Caco-2 (cell line): ENCODE measurements around the gene GRM7. TPM values are rescaled to one million over a fixed set of nuclear protein-coding genes. Genes with fewer than 3 reads are reported as not detected.

Source experiments
- BruUV-seq: library from RNA; stranded (reverse); fragments of 400-500 nt; replicated peaks from 2 replicates; lab custom pipeline; 2021; lab: Mats Ljungman, UMichigan
- CTCF ChIA-PET: fragments of 300-600 bp; sonication (Branson Sonifier 250); formaldehyde crosslinking; loops from one replicate; lab custom pipeline; 2022; ENCODE audit warnings: antibody characterized with exemption; lab: Charles Lee
- POLR2A ChIA-PET: fragments of 300-600 bp; sonication (Branson Sonifier 250); formaldehyde crosslinking; loops from one replicate; lab custom pipeline; 2022; ENCODE audit warnings: antibody characterized with exemption; lab: Charles Lee
- DNase-seq, 2 experiments: peaks; one replicate each; pipeline versions ENCODE4 v3.0.0 to v3.0.0-alpha.2; 2020 to 2022
- H3K27me3 ChIP-seq: replicated peaks from 2 replicates; pipeline ENCODE4 v1.6.0; 2011; ENCODE audit warnings: low read length; ENCODE audit not compliant: control insufficient read depth, insufficient read depth
- H3K36me3 ChIP-seq: 2 replicates; pipeline ENCODE4 v1.5.1; 2011; ENCODE audit warnings: low read length; ENCODE audit not compliant: control insufficient read depth, insufficient read depth
- H3K4me1 ChIP-seq: fragments of 250-450 bp; sonication (Bioruptor Pico); 2 replicates; pipeline ENCODE4 v1.5.1; 2020; ENCODE audit warnings: mild to moderate bottlenecking
- H3K4me3 ChIP-seq: 2 replicates; pipeline ENCODE4 v1.5.1; 2011; ENCODE audit warnings: low read depth, mild to moderate bottlenecking, control low read depth, low read length
- H3K9me3 ChIP-seq: fragments of 250-450 bp; sonication (Bioruptor Pico); 2 replicates; pipeline ENCODE4 v1.5.1; 2020; ENCODE audit warnings: mild to moderate bottlenecking, moderate library complexity
- H3K27ac Mint-ChIP-seq: one replicate; pipeline ENCODE4 v1.8.0; 2022; ENCODE audit warnings: mixed read lengths; ENCODE audit not compliant: unreplicated experiment
- H3K27me3 Mint-ChIP-seq: one replicate; pipeline ENCODE4 v1.8.0; 2022; ENCODE audit warnings: mixed read lengths; ENCODE audit not compliant: insufficient read depth, unreplicated experiment
- H3K36me3 Mint-ChIP-seq: one replicate; pipeline ENCODE4 v1.8.0; 2022; ENCODE audit warnings: mild to moderate bottlenecking, mixed read lengths; ENCODE audit not compliant: insufficient read depth, unreplicated experiment
- H3K4me1 Mint-ChIP-seq: one replicate; pipeline ENCODE4 v1.8.0; 2022; ENCODE audit warnings: low read depth, mixed read lengths; ENCODE audit not compliant: unreplicated experiment
- H3K4me3 Mint-ChIP-seq: one replicate; pipeline ENCODE4 v1.8.0; 2022; ENCODE audit warnings: mild to moderate bottlenecking, moderate library complexity, mixed read lengths; ENCODE audit not compliant: unreplicated experiment
- H3K9me3 Mint-ChIP-seq: one replicate; pipeline ENCODE4 v1.8.0; 2022; ENCODE audit warnings: mixed read lengths; ENCODE audit not compliant: unreplicated experiment
- CTCF ChIP-seq, 2 experiments: fragments of 200-600 bp in 1 of 2; IDR thresholded peaks; 1 replicate in 1 of 2; 2 replicates in 1 of 2; pipeline versions ENCODE4 v1.5.1 to v1.8.0; 2011 to 2022; ENCODE audit warnings: antibody characterized with exemption in 1 of 2, control low read depth in 1 of 2, inconsistent platforms in 1 of 2, low read depth in 1 of 2, low read length in 1 of 2, mild to moderate bottlenecking in 1 of 2, moderate library complexity in 1 of 2; ENCODE audit not compliant: insufficient read depth in 1 of 2, severe bottlenecking in 1 of 2, unreplicated experiment in 1 of 2
- intact Hi-C: fragments of 100-400 bp; cut with micrococcal nuclease; formaldehyde crosslinking; loops from one replicate; pipeline ENCODE4 v1.10.0; 2022; ENCODE audit not compliant: unreplicated experiment
- total RNA-seq: library from RNA; stranded (reverse); gene quantifications from 2 replicates; pipeline ENCODE4 v1.2.3, GENCODE V29; 2022

Gene GRM7
- total RNA-seq, 1 experiment from 2014 or later, result not detected

GRCh38 chr3:7728566-7729519 is 867.9 kb downstream of the GRM7 start:
- peaks cover 4% of the 10 kb centered on the region for H3K27me3 Mint-ChIP-seq
- no TSS peak for BruUV-seq
- H3K9me3 Mint-ChIP-seq, result no peaks in the 10 kb centered on the region
- ChIA-PET CTCF (no interaction called here), POLR2A (no interaction called here)
- H3K4me3 ChIP-seq, result no peak overlapping the region
- no peaks in the 10 kb centered on the region for H3K4me1 ChIP-seq
- H3K36me3 ChIP-seq, result no peaks in the 10 kb centered on the region
- H3K9me3 ChIP-seq, result no peaks in the 10 kb centered on the region
- H3K4me1 Mint-ChIP-seq, result no peaks in the 10 kb centered on the region
- no peak overlapping the region for H3K27ac Mint-ChIP-seq
- no peak for DNase-seq
- no peaks in the 10 kb centered on the region for H3K27me3 ChIP-seq
- H3K4me3 Mint-ChIP-seq, result no peak overlapping the region
- intact Hi-C loops, result no loop called here
- H3K36me3 Mint-ChIP-seq, result no peaks in the 10 kb centered on the region
- no peak for TF ChIP-seq CTCF (IDR thresholded peaks at IDR 0.05; ENCODE audit: insufficient read depth in 1 of 2, low read depth in 1 of 2, low read length in 1 of 2, severe bottlenecking in 1 of 2, unreplicated experiment in 1 of 2)

DNA sequence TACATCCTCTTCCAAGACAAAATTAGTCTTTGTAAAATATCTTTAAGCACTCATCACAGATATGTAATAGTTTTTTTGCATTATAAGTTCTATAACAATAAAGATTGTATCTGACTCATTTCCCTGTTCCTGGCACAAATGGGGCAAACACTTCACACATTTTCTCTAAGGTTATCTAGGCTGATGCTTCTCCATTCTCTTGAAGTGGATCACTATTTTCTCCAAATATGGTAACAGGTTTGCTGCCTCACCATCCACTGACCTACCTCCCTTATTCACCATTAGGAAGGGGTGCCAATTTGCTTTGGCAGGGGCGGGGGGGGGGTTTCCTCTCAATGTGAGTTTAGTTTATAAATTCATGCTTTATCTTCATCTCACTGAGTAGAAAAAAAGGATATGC is 873.0 kb downstream of the GRM7 start:
- POLR2A ChIA-PET, result no interaction called here
- TF ChIP-seq CTCF (IDR thresholded peaks at IDR 0.05; ENCODE audit: insufficient read depth in 1 of 2, low read depth in 1 of 2, low read length in 1 of 2, severe bottlenecking in 1 of 2, unreplicated experiment in 1 of 2), result no peak

DNA sequence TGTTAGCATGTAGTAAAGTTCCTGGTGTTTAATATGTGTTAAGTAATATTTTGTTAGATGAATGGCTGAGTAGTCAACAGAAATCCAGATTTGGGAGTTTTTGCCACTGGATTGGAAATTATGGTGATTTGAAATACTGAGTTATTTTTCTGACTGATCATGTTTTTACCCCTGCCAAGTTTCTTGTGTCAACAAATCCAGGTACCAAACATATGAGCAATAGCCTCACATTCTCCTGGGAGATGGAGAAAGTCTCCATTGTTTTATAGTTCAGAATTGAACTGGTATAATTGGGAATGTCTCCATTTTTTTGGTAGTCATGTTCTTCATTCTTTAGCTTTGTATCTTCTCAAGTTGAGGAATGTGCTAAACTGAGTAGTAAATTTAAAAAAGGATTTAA is 873.5 kb downstream of the GRM7 start:
- BruUV-seq, result no TSS peak
- H3K9me3 ChIP-seq, result no peaks in the 10 kb centered on the region
- no peaks in the 10 kb centered on the region for H3K4me1 Mint-ChIP-seq
- no peak overlapping the region for H3K4me3 Mint-ChIP-seq
- H3K36me3 Mint-ChIP-seq, result no peaks in the 10 kb centered on the region
- peaks cover 5% of the 10 kb centered on the region for H3K27me3 Mint-ChIP-seq
- H3K9me3 Mint-ChIP-seq, result no peaks in the 10 kb centered on the region
- no peak for DNase-seq
- POLR2A ChIA-PET, result no interaction called here
- H3K27me3 ChIP-seq, result no peaks in the 10 kb centered on the region
- no peak overlapping the region for H3K4me3 ChIP-seq
- intact Hi-C loops, result no loop called here
- no peaks in the 10 kb centered on the region for H3K36me3 ChIP-seq
- no peak for TF ChIP-seq CTCF (IDR thresholded peaks at IDR 0.05; ENCODE audit: insufficient read depth in 1 of 2, low read depth in 1 of 2, low read length in 1 of 2, severe bottlenecking in 1 of 2, unreplicated experiment in 1 of 2)
- H3K27ac Mint-ChIP-seq, result no peak overlapping the region
- CTCF ChIA-PET, result no interaction called here
- no peaks in the 10 kb centered on the region for H3K4me1 ChIP-seq

More for the DNA sequence above, 873.0 kb downstream of the GRM7 start:
- Histone ChIP-seq H3K9me3 (no peaks in the 10 kb centered on the region), H3K27me3 (no peaks in the 10 kb centered on the region), H3K36me3 (no peaks in the 10 kb centered on the region), H3K4me1 (no peaks in the 10 kb centered on the region), H3K4me3 (no peak overlapping the region)
- BruUV-seq, result no TSS peak
- Mint-ChIP-seq H3K9me3 (no peaks in the 10 kb centered on the region), H3K36me3 (no peaks in the 10 kb centered on the region), H3K27ac (no peak overlapping the region), H3K4me1 (no peaks in the 10 kb centered on the region), H3K27me3 (peaks cover 5% of the 10 kb centered on the region), H3K4me3 (no peak overlapping the region)
- CTCF ChIA-PET, result no interaction called here
- intact Hi-C loops, result no loop called here
- no peak for DNase-seq
